Hepatocyte (in vitro differentiated cells): Measurements from ENCODE around the gene EFHD2.

ENCODE experiments used
- EZH2 ChIP-seq: fragments of 200-600 bp; sonication (generic); IDR thresholded peaks from 2 replicates; pipeline ENCODE4 v1.6.1; 2016; ENCODE audit warnings: antibody characterized with exemption, mild to moderate bottlenecking, borderline replicate concordance
- TF ChIP-seq, protein P1 (sequence below): fragments of 200-600 bp; sonication (generic); IDR thresholded peaks from 2 replicates; pipeline ENCODE4 v1.5.1; 2016; ENCODE audit warnings: antibody characterized with exemption, mild to moderate bottlenecking; ENCODE audit not compliant: poor library complexity

GRCh38 chr1:15364740-15365139 is 44.9 kb upstream of the EFHD2 start:
- TF ChIP-seq, protein P1, sequence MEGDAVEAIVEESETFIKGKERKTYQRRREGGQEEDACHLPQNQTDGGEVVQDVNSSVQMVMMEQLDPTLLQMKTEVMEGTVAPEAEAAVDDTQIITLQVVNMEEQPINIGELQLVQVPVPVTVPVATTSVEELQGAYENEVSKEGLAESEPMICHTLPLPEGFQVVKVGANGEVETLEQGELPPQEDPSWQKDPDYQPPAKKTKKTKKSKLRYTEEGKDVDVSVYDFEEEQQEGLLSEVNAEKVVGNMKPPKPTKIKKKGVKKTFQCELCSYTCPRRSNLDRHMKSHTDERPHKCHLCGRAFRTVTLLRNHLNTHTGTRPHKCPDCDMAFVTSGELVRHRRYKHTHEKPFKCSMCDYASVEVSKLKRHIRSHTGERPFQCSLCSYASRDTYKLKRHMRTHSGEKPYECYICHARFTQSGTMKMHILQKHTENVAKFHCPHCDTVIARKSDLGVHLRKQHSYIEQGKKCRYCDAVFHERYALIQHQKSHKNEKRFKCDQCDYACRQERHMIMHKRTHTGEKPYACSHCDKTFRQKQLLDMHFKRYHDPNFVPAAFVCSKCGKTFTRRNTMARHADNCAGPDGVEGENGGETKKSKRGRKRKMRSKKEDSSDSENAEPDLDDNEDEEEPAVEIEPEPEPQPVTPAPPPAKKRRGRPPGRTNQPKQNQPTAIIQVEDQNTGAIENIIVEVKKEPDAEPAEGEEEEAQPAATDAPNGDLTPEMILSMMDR, result no peak
- TF ChIP-seq EZH2, result no peak
